Inferior parietal cortex (tissue), 1 donor: ENCODE measurements around the gene GALNT9.
"Not testable (repeated sequence)": the region's sequence is repeated elsewhere in the genome, so short reads cannot be mapped to it uniquely, and the experiment has no call there.

ENCODE experiments used
- DNase-seq: peaks from one replicate; pipeline ENCODE4 v3.0.0-alpha.2; 2016; ENCODE audit errors: extremely low spot score

GALNT9 gene

GRCh38 chr12:132329036-132329719, at the start of gene GALNT9:
GALNT9 (minus strand) TSS chr12:132329589; CDS start chr12:132329203, 386 bp downstream.
- DNase-seq, result no peak

DNA sequence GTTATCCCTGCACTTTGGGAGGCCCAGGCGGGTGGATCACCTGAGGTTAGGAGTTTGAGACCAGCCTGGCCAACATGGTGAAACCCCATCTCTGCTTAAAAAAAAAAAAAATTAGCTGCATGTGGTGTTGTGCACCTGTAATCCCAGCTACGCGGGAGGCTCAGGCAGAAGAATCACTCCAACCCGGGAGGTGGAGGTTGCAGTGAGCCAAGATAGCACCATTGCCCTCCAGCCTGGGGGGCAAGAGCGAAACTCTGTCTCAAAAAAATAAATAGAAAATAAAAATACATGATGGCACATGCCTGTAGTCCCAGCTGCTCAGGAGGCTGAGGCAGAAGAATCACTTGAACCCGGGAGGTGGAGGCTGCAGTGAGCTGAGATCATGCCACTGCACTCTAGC, 49.7 kb upstream of the GALNT9 start:
- DNase-seq, result not testable (repeated sequence)

GRCh38 chr12:132377147-132377546, 47.8 kb upstream of the GALNT9 start:
- no peak for DNase-seq

DNA sequence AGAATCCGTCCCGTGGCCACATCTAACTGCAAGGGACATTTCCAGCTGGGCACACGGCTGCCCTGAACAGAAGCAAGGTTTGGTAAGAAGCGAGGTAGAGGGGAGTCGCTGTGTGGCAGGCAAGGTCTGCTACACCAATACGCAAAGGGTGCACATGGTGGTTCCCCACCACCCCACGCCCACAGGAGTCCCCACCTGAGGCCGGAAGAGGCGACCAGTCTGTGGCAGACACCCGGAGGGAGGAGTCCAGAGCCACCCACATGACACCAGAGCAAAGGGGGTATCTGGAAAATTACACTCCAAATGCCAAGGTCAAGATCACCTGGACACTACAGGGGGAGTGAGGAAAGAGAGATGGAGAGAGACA, 47.1 kb upstream of the GALNT9 start:
- no peak for DNase-seq

DNA sequence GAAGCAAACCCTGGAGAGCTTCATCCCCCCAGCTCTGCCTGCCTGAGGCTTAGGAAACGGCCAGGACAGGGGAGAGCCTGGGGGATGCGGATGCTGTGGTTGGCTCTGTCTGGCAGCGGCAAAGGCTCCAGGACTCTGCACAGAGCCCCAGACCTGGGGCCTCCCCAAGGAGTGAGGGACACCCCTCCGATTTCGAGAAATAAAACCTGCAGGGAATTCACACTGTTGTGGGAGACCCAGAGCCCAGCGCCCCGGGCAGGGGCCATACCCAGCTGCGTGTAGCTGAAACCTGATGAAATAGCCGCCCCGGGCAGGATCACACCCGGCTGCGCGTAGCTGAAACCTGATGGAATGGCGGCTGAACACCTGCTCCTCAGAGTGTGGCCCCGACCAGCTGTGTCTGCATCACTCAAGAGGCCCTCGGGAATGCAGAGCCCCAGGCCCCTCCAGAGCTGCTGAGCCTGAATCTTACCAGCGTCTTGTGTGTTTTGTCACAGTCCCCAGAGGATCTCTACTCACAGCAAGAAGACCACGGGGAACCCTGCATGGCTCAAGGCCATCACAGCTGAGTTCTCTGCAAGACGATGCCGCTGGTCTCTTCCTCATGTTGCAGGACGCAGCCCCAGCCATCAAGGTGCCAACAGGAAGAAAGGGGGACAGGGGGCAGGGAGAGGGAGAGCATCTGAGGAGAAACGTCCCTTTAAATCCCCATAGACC, 46.5 kb upstream of the GALNT9 start:
- DNase-seq, result no peak

- no peak for DNase-seq
Observed at GRCh38 chr12:132374612-132375445, 45.4 kb upstream of the GALNT9 start.

DNA sequence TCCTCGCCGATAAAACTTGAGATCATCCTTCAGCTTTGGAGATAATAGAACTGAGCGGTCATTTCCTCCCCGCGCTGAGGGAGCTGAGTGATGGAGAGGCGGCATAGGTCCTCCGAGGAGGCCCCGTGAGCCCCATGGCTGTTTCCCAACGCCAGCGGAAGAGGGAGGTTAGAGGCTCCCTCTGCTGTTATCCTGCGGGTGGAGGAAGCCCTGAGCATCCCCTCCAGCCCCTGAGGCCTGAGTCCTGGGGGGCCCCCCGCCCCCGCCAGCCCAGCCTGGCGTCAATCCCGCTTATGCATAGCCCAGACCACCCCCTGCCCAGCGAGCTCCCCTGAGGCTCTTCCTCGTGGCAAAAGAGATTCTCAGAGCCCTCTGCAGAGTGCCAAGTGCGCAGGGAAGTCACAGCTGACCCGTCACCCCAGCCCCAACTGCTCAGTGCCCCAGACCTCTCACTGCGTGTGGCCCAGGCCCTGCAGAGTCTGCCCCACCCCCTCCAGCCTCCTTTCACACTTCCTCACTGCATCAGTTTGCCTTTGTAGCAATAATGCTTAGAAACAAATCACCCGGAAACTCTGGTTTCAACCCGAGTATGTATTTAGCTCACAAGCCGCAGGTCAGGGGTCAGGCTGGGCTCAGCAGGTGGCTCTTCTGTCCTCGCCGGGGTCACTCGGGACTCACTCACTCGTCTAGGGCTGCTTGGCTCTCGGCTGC, 44.7 kb upstream of the GALNT9 start:
- no peak for DNase-seq

- no peak for DNase-seq
Observed at GRCh38 chr12:132367852-132368251, 38.5 kb upstream of the GALNT9 start.

DNA sequence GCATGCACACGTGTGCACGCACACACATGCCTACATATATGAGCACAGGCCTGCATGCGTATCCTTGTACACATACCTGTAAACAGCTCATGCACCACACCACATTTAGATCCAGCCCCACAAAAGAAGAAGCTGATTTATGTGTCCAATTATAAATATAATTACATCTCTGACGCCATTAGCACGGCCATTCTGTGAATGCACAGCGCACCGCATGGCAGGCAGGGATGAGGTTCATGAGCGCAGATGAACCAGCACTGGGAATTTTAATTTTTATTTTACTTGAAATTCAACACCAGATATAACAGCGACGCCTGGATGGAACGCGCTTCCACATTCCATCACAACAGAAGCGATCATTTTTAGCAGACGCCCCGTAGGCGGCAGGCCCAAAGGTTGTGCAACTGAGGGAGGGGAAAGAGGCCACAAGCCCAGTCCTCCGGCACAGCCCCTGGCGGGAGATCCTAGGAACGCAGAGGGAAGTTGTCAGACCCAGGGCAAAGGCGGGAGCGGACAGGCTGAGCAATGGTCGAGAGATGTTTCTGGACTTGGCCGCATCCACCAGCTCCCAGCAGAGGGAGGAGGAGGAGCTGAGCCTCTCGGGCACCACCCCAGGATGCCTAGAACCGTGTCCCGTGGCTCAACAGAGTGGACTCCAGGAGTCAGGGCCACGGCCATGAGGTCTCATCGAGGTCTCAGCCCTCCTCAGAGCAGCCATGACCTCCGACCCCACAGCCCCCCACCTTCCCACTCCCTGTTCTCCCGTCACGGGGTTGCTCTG, 37.9 kb upstream of the GALNT9 start:
- no peak for DNase-seq

DNA sequence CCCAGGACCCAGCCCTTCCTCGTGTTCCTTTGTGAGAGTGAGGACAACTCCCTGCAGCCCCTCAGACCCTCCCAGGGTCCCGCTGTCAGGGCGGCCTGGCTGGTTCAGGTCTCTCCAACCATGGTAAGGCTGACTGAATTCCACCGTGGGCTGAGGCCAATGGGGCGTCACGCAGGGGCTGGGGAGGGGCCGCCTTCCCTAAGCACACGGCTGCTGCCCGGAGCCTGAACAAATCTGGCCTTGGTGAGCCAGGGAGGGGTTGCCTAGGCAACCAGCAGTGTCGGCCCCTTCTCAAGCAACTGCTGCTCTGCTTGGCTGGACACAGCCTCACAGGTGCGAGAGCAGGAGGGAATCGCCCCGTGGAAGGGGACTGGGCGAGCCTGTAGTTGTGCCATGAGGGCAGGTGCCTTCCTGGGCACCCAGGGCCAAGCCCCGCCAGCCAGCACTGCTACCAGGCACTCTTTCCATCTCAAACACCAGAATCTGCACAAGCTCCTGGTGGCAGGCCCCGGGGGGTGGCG, 37.0 kb upstream of the GALNT9 start:
- no peak for DNase-seq

- no peak for DNase-seq
Observed at GRCh38 chr12:132365226-132365625, 35.8 kb upstream of the GALNT9 start.

GRCh38 chr12:132364348-132364902, 35.0 kb upstream of the GALNT9 start:
- no peak for DNase-seq

DNA sequence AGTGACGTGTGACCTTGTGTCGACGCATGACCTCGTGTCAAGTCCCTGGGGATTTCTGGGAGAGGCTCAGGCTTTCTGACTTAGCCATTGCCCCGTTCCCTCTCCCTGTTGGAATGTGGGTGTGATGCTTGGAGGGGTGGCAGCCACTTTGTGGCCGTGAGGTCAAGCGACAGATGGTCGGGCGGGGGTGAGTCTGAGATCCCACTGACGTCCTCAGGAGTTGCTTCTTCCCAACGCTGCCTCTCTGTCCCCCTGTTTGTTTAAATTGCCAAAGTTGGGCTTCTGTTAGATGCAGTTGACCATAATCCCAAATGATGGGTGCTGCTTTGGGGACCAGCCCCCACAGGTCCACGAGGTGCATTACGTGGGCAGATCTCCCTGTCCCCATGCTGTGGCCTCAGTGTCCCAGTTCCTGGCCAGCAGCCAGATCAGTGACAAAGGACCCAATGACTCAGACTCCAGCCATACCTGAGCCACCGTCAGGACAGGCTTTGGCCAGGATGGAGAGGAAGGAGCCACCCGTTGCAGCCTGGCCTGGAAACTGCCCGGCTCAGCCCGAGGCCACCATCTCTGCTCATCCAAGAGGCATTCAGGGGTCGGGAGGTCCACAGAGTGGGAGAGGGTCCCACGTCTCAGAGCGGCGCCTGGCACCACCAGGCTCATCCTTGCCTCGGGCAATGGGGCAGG, 34.4 kb upstream of the GALNT9 start:
- DNase-seq, result no peak

DNA sequence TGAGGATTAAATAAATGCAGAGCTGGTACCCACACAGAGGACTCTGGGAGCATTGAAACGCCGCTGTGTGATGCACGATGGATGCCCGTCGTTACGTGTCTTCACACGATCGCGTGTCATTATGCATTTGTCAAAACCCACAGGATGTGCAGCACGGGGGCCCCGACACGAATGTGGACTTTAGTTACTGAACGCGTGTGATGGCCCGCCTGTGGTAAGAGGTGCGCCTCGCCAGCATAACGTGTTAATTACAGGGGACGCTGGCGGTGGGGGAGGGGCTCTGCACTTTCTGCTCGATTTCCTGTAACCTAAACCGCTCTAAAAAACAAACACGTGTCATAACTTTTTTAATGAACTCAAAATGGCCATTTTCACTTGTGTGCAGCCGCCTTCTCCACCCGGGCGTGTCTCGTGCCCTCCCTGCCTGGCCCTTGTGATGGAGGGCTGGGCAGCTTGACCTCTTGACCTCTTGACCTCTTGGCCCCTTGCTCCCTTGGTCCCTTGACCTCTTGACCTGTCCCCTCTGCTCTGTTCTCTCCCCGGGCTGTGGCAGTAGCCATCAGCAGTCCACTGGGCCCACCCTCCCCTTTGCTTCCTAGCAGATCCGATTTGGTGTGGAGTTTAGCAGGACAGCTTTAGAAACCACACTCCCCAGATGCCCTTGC, 33.7 kb upstream of the GALNT9 start:
- no peak for DNase-seq

- DNase-seq, result no peak
Observed at GRCh38 chr12:132360906-132361777, 31.8 kb upstream of the GALNT9 start.

GRCh38 chr12:132360410-132360809, 31.0 kb upstream of the GALNT9 start:
- DNase-seq, result no peak

GRCh38 chr12:132359971-132360370, 30.6 kb upstream of the GALNT9 start:
- no peak for DNase-seq

- DNase-seq, result no peak
Observed at GRCh38 chr12:132359551-132359950, 30.2 kb upstream of the GALNT9 start.
